Mammary epithelial cell (primary cell): ENCODE results near the gene GCLM.

ENCODE experiments used
- EZH2 ChIP-seq: IDR thresholded peaks from 2 replicates; pipeline ENCODE4 v1.6.1; 2012; ENCODE audit warnings: low read length, inconsistent platforms, borderline replicate concordance
- TF ChIP-seq, protein P1 (sequence below), 2 donors: IDR thresholded peaks in 1 of 2; conservative IDR thresholded peaks in 1 of 2; 2 replicates each; pipeline ENCODE4 v1.5.1; 2011 to 2012; ENCODE audit warnings: inconsistent platforms in 2 of 2, low read length in 2 of 2, mild to moderate bottlenecking in 2 of 2, control low read depth in 1 of 2, low read depth in 1 of 2; ENCODE audit not compliant: insufficient read depth in 1 of 2; ENCODE audit errors: extremely low read depth in 1 of 2

DNA sequence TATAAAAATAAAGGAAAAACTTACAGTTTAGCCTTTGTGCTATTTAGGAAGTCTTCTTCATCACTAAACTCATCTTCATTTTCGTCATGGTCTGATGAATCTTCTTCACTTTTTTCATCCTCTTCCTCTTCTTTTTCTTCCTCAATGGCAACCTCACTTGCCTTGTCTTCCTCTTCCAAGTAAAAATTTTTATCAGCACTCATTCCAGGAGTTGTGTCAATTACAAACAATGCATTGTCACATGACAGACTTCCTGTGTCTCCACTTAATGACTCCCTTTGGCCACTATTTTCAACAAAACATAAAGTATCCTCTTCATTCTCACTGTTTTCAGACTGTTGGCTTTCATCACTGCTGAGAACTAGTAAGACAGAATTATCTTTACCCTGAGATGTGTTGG is 33.0 kb downstream of the GCLM start:
- TF ChIP-seq, protein P1, sequence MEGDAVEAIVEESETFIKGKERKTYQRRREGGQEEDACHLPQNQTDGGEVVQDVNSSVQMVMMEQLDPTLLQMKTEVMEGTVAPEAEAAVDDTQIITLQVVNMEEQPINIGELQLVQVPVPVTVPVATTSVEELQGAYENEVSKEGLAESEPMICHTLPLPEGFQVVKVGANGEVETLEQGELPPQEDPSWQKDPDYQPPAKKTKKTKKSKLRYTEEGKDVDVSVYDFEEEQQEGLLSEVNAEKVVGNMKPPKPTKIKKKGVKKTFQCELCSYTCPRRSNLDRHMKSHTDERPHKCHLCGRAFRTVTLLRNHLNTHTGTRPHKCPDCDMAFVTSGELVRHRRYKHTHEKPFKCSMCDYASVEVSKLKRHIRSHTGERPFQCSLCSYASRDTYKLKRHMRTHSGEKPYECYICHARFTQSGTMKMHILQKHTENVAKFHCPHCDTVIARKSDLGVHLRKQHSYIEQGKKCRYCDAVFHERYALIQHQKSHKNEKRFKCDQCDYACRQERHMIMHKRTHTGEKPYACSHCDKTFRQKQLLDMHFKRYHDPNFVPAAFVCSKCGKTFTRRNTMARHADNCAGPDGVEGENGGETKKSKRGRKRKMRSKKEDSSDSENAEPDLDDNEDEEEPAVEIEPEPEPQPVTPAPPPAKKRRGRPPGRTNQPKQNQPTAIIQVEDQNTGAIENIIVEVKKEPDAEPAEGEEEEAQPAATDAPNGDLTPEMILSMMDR (conservative IDR thresholded peaks at IDR 0.05 in 1 of 2, IDR thresholded peaks at IDR 0.05 in 1 of 2; ENCODE audit: extremely low read depth in 1 of 2, insufficient read depth in 1 of 2, low read depth in 1 of 2, low read length in 2 of 2) = no peak
- no peak for TF ChIP-seq EZH2
